ENCODE measurements around the gene FTO. TPM values are rescaled to one million over a fixed set of nuclear protein-coding genes. Genes with fewer than 3 reads are reported as not detected.

Gene FTO
- total RNA-seq, 4 donors from 2014 or later = 102 to 138 (median 130) TPM

- ATAC-seq = peak; percentile 68
- H3K4me3 ChIP-seq = no peak overlapping the region
- peak overlapping the region in 2 of 4 donors; percentile 6 to 20 for H3K27ac ChIP-seq
- 11 to 25% methylated on average over 5 of the region's 5 CpGs for WGBS, 2 donors (ENCODE audit: low coverage in 1 of 2)
- H3K27me3 ChIP-seq = no peaks in the 10 kb centered on the region
- no peaks in the 10 kb centered on the region for H3K9me3 ChIP-seq
- TF ChIP-seq CTCF (IDR thresholded peaks at IDR 0.05) (no peak), POLR2A (IDR thresholded peaks at IDR 0.05) (no peak), EP300 (IDR thresholded peaks at IDR 0.05) (no peak), POLR2AphosphoS5 (IDR thresholded peaks at IDR 0.05) (peak; percentile 12)
- H3K4me1 ChIP-seq = peaks cover 3 to 28% (median 14%) of the 10 kb centered on the region in 3 donors
- H3K36me3 ChIP-seq = peaks cover 0 to 34% of the 10 kb centered on the region in 2 donors
Observed at GRCh38 chr16:53817117-53817755, 113.3 kb downstream of the FTO start.

DNA sequence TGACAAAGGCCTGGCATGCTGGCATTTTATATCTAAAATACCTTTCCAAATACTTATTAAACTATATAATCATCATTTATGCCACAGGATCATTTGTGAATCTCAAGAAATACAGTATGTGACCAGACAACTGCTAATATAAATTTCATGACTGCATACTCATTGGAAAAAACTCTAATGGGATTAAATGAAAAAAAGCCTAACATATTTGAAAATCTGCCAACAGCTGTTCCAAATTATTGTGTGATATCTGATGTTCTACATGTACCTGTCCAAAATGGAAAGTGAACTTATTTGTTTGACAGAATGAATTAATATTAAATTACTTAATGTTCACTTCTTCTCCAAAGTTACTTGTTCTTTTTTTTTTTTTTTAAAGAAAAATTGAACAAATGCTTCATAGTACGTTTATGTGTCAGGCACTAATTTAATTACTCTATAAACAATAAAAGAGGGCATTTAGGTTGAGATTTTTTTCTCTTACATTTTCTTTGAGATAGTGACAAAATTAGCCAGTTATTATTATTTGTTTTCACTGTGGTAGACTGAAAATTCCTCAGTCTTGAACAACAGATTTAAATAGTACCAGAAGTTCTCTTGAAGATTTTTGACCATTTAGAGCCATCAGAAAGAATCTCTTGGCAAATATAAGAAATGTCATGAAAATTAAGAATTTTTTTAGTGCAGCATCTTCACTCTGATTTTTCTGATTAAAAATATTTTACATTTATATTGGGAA, 114.0 kb downstream of the FTO start:
- peak overlapping the region in 1 of 4 donors; percentile 20 for H3K27ac ChIP-seq
- TF ChIP-seq POLR2AphosphoS5 (IDR thresholded peaks at IDR 0.05) = no peak
- no peak for TF ChIP-seq EP300 (IDR thresholded peaks at IDR 0.05)
- TF ChIP-seq POLR2A (IDR thresholded peaks at IDR 0.05) = no peak
- no peak for TF ChIP-seq CTCF (IDR thresholded peaks at IDR 0.05)
- H3K36me3 ChIP-seq = peaks cover 0 to 26% of the 10 kb centered on the region in 2 donors
- 14 to 19% methylated on average over 1 of the region's 1 CpG for WGBS, 2 donors (ENCODE audit: low coverage in 1 of 2)
- no peak for ATAC-seq
- H3K27me3 ChIP-seq = no peaks in the 10 kb centered on the region
- no peak overlapping the region for H3K4me3 ChIP-seq
- no peaks in the 10 kb centered on the region for H3K9me3 ChIP-seq
- peaks cover 3 to 28% (median 14%) of the 10 kb centered on the region in 3 donors for H3K4me1 ChIP-seq

- WGBS, 2 donors (ENCODE audit: low coverage in 1 of 2) = 92 to 100% methylated on average over 1 of the region's 1 CpG
- Histone ChIP-seq H3K27ac (no peak overlapping the region), H3K4me1 (peaks cover 3 to 31% (median 14%) of the 10 kb centered on the region in 3 donors), H3K27me3 (no peaks in the 10 kb centered on the region), H3K4me3 (no peak overlapping the region), H3K36me3 (peaks cover 0 to 10% of the 10 kb centered on the region in 2 donors), H3K9me3 (no peaks in the 10 kb centered on the region)
- no peak for ATAC-seq
- TF ChIP-seq CTCF (IDR thresholded peaks at IDR 0.05) (no peak), POLR2A (IDR thresholded peaks at IDR 0.05) (no peak), EP300 (IDR thresholded peaks at IDR 0.05) (no peak), POLR2AphosphoS5 (IDR thresholded peaks at IDR 0.05) (no peak)
Observed at GRCh38 chr16:53821487-53821886, 117.5 kb downstream of the FTO start.

GRCh38 chr16:53821957-53822625, 118.1 kb downstream of the FTO start:
- TF ChIP-seq CTCF (IDR thresholded peaks at IDR 0.05) = no peak
- no peak for TF ChIP-seq POLR2AphosphoS5 (IDR thresholded peaks at IDR 0.05)
- no peak for TF ChIP-seq EP300 (IDR thresholded peaks at IDR 0.05)
- TF ChIP-seq POLR2A (IDR thresholded peaks at IDR 0.05) = no peak
- Histone ChIP-seq H3K36me3 (peaks cover 0 to 16% of the 10 kb centered on the region in 2 donors), H3K9me3 (no peaks in the 10 kb centered on the region), H3K27ac (no peak overlapping the region), H3K4me1 (peaks cover 3 to 25% (median 10%) of the 10 kb centered on the region in 3 donors), H3K27me3 (no peaks in the 10 kb centered on the region), H3K4me3 (no peak overlapping the region)
- ATAC-seq = no peak
- 29 to 56% methylated on average over 1 to 4 of the region's 4 CpGs for WGBS, 2 donors (ENCODE audit: low coverage in 1 of 2)
